H9 (cell line): Measurements from ENCODE around the gene CTBS. TPM values are rescaled to one million over a fixed set of nuclear protein-coding genes. Genes with fewer than 3 reads are reported as not detected.

Experiments
- DNase-seq: peaks from one replicate; pipeline ENCODE4 v3.0.0-alpha.2; 2017
- H2AFZ ChIP-seq: one replicate; pipeline ENCODE4 v1.6.1; 2013; ENCODE audit warnings: mild to moderate bottlenecking, low read length, control low read depth, moderate library complexity
- H2AK5ac ChIP-seq: 2 replicates; pipeline ENCODE4 v1.6.1; 2013; ENCODE audit warnings: low read length, control low read depth, mixed read lengths; ENCODE audit not compliant: insufficient read length
- H2BK120ac ChIP-seq: one replicate; pipeline ENCODE4 v1.6.1; 2013; ENCODE audit warnings: low read depth, mild to moderate bottlenecking, low read length, control low read depth, inconsistent platforms; ENCODE audit not compliant: poor library complexity, severe bottlenecking
- H2BK12ac ChIP-seq: 2 replicates; pipeline ENCODE4 v1.6.1; 2013; ENCODE audit warnings: low read length, control low read depth, mixed read lengths, low read depth; ENCODE audit not compliant: insufficient read length
- H2BK15ac ChIP-seq: 2 replicates; pipeline ENCODE4 v1.6.1; 2013; ENCODE audit warnings: low read depth, low read length, control low read depth
- H2BK20ac ChIP-seq: one replicate; pipeline ENCODE4 v1.6.1; 2013; ENCODE audit warnings: low read depth, mild to moderate bottlenecking, low read length, control low read depth, inconsistent platforms; ENCODE audit not compliant: poor library complexity, severe bottlenecking
- H2BK5ac ChIP-seq: 2 replicates; pipeline ENCODE4 v1.6.1; 2013; ENCODE audit warnings: low read length, control low read depth, mixed read lengths; ENCODE audit not compliant: insufficient read length
- H3K14ac ChIP-seq: 2 replicates; pipeline ENCODE4 v1.6.1; 2013; ENCODE audit warnings: low read length, control low read depth; ENCODE audit not compliant: insufficient read depth
- H3K18ac ChIP-seq: 2 replicates; pipeline ENCODE4 v1.6.1; 2013; ENCODE audit warnings: low read depth, mild to moderate bottlenecking, mixed read lengths, low read length, control low read depth; ENCODE audit not compliant: insufficient read length
- H3K23ac ChIP-seq: 2 replicates; pipeline ENCODE4 v1.6.1; 2013; ENCODE audit warnings: low read length, control low read depth, mixed read lengths, low read depth; ENCODE audit not compliant: insufficient read length
- H3K23me2 ChIP-seq: 2 replicates; pipeline ENCODE4 v1.6.1; 2013; ENCODE audit warnings: low read depth, mild to moderate bottlenecking, mixed read lengths, low read length, control low read depth; ENCODE audit not compliant: insufficient read length, poor library complexity, severe bottlenecking
- H3K27ac ChIP-seq: 2 replicates; pipeline ENCODE4 v1.5.1; 2013; ENCODE audit warnings: low read length, control low read depth, mixed read lengths, low read depth; ENCODE audit not compliant: insufficient read length
- H3K27me3 ChIP-seq: 2 replicates; pipeline ENCODE4 v1.6.1; 2013; ENCODE audit warnings: low read length, control low read depth, inconsistent platforms; ENCODE audit not compliant: insufficient read depth
- H3K4ac ChIP-seq: 2 replicates; pipeline ENCODE4 v1.6.1; 2013; ENCODE audit warnings: low read depth, mild to moderate bottlenecking, control low read depth, inconsistent platforms, low read length, moderate library complexity
- H3K4me1 ChIP-seq: 2 replicates; pipeline ENCODE4 v1.6.1; 2013; ENCODE audit warnings: low read length, control low read depth, inconsistent platforms; ENCODE audit not compliant: insufficient read depth
- H3K4me2 ChIP-seq: 2 replicates; pipeline ENCODE4 v1.6.1; 2013; ENCODE audit warnings: low read length, control low read depth, mixed read lengths; ENCODE audit not compliant: insufficient read length, insufficient read depth
- H3K56ac ChIP-seq: 2 replicates; pipeline ENCODE4 v1.6.1; 2013; ENCODE audit warnings: low read depth, mild to moderate bottlenecking, mixed read lengths, low read length, control low read depth; ENCODE audit not compliant: insufficient read length
- H3K79me1 ChIP-seq: 2 replicates; pipeline ENCODE4 v1.6.1; 2013; ENCODE audit warnings: low read depth, mild to moderate bottlenecking, moderate library complexity, low read length, control low read depth, inconsistent platforms; ENCODE audit not compliant: insufficient read depth, poor library complexity, severe bottlenecking
- H3K79me2 ChIP-seq: 2 replicates; pipeline ENCODE4 v1.6.1; 2013; ENCODE audit warnings: low read length, control low read depth, inconsistent platforms; ENCODE audit not compliant: insufficient read depth
- H3K9ac ChIP-seq: 2 replicates; pipeline ENCODE4 v1.6.1; 2013; ENCODE audit warnings: low read length, control low read depth, mixed read lengths; ENCODE audit not compliant: insufficient read length; ENCODE audit errors: extremely low read depth
- H3K9me3 ChIP-seq: one replicate; pipeline ENCODE4 v1.6.1; 2013; ENCODE audit warnings: low read depth, low read length, inconsistent platforms; ENCODE audit not compliant: control insufficient read depth
- H3T11ph ChIP-seq: one replicate; pipeline ENCODE4 v1.6.1; 2013; ENCODE audit warnings: mild to moderate bottlenecking, low read length, control low read depth, inconsistent platforms
- H4K20me1 ChIP-seq: one replicate; pipeline ENCODE4 v1.6.1; 2013; ENCODE audit not compliant: control insufficient read depth, insufficient read length, insufficient read depth
- H4K5ac ChIP-seq: 2 replicates; pipeline ENCODE4 v1.6.1; 2013; ENCODE audit warnings: low read depth, mild to moderate bottlenecking, mixed read lengths, low read length, control low read depth; ENCODE audit not compliant: insufficient read length
- H4K8ac ChIP-seq: replicated peaks from 2 replicates; pipeline ENCODE4 v1.6.1; 2013; ENCODE audit warnings: low read length, control low read depth, mixed read lengths, low read depth; ENCODE audit not compliant: insufficient read length
- H4K91ac ChIP-seq: 2 replicates; pipeline ENCODE4 v1.6.1; 2013; ENCODE audit warnings: low read depth, mild to moderate bottlenecking, moderate library complexity, mixed read lengths, low read length, control low read depth; ENCODE audit not compliant: insufficient read length
- H3K27ac Mint-ChIP-seq, 3 experiments: 2 replicates in 2 of 3; 3 replicates in 1 of 3; pipeline ENCODE4 v1.8.0; 2020 to 2021; ENCODE audit warnings: mixed read lengths in 3 of 3, mild to moderate bottlenecking in 1 of 3, moderate library complexity in 1 of 3
- H3K27me3 Mint-ChIP-seq: 2 replicates; pipeline ENCODE4 v1.8.0; 2021; ENCODE audit warnings: low read depth, mild to moderate bottlenecking, moderate library complexity, mixed read lengths
- H3K36me3 Mint-ChIP-seq, 3 experiments: 2 replicates in 2 of 3; 3 replicates in 1 of 3; pipeline ENCODE4 v1.8.0; 2020 to 2021; ENCODE audit warnings: low read depth in 3 of 3, mixed read lengths in 3 of 3; ENCODE audit not compliant: insufficient read depth in 1 of 3
- H3K4me1 Mint-ChIP-seq, 2 experiments: 2 replicates each; pipeline ENCODE4 v1.8.0; 2020; ENCODE audit warnings: mixed read lengths in 2 of 2
- H3K4me3 Mint-ChIP-seq, 2 experiments: 2 replicates in 1 of 2; 3 replicates in 1 of 2; pipeline ENCODE4 v1.8.0; 2020 to 2021; ENCODE audit warnings: mild to moderate bottlenecking in 2 of 2, mixed read lengths in 2 of 2, moderate library complexity in 1 of 2
- H3K9me3 Mint-ChIP-seq, 2 experiments: 2 replicates in 1 of 2; 3 replicates in 1 of 2; pipeline ENCODE4 v1.8.0; 2020; ENCODE audit warnings: mild to moderate bottlenecking in 2 of 2, mixed read lengths in 2 of 2, moderate library complexity in 1 of 2
- WGBS: extraction: QIAGEN DNeasy Blood & Tissue Kit; methylation state at CpG from one replicate; pipeline ENCODE4 v1.1.7; 2013; ENCODE audit warnings: missing lambda C conversion rate, low lambda C conversion rate, mixed read lengths; ENCODE audit not compliant: insufficient read length; ENCODE audit errors: extremely low coverage; 5-methylcytosine and 5-hydroxymethylcytosine counted together
- total RNA-seq: library from RNA; stranded (reverse); gene quantifications from 2 replicates; pipeline ENCODE4 v1.2.1, GENCODE V29; 2021
- TF ChIP-seq, protein P1 (sequence below): fragments of 200-600 bp; sonication (generic); conservative IDR thresholded peaks from 3 replicates; pipeline ENCODE4 v1.8.0; 2021; ENCODE audit warnings: antibody characterized with exemption, mild to moderate bottlenecking

Gene CTBS
- total RNA-seq, 1 experiment from 2014 or later: 2.8 TPM

DNA sequence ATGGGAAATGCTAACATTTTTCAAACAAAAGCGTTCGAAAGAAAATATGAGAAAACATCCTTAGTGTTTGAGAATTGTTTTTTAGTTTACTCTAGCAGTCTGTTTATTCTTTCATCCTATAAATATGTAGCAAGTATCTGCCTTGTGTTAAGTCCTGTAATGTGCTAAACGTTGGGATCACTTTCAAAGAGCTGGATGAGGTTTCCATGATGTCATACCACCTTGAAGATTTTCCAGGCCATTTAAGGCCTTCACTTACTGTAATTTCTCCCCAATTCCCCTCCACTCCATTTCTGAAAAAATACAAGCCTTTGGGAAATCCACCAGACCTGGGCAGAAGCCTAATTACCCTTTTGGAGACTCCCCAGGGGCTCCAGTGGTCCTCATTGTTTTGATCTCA is 24.2 kb upstream of the CTBS start:
- H3T11ph ChIP-seq: no peak overlapping the region
- Mint-ChIP-seq H3K27ac (no peak overlapping the region), H3K4me1 (peaks cover 11 to 13% of the 10 kb centered on the region in 2 experiments), H3K9me3 (peaks cover 0 to 2% of the 10 kb centered on the region in 2 experiments; a peak in 4 of 5 replicates), H3K4me3 (no peak overlapping the region), H3K36me3 (peaks cover 0 to 3% (median 0%) of the 10 kb centered on the region in 3 experiments; a peak in 1 of 7 replicates), H3K27me3 (no peaks in the 10 kb centered on the region; the same call in none of the 2 replicates)
- no peaks in the 10 kb centered on the region for H3K4me1 ChIP-seq
- no peak overlapping the region for H2AK5ac ChIP-seq
- H3K56ac ChIP-seq: no peak overlapping the region
- H4K8ac ChIP-seq: no peak overlapping the region
- no peak overlapping the region for H2BK15ac ChIP-seq
- H2BK12ac ChIP-seq: no peak overlapping the region
- no peak overlapping the region for H2BK120ac ChIP-seq
- no peaks in the 10 kb centered on the region for H3K9me3 ChIP-seq
- WGBS: no CpG with 5 or more reads among the region's 3 CpGs
- no peak overlapping the region for H4K91ac ChIP-seq
- H4K5ac ChIP-seq: no peak overlapping the region
- H3K4ac ChIP-seq: no peak overlapping the region
- no peak overlapping the region for H3K18ac ChIP-seq
- H2BK20ac ChIP-seq: no peak overlapping the region
- no peaks in the 10 kb centered on the region for H3K23me2 ChIP-seq
- H2AFZ ChIP-seq: no peak overlapping the region
- no peak overlapping the region for H3K14ac ChIP-seq
- H4K20me1 ChIP-seq: no peaks in the 10 kb centered on the region
- no peak overlapping the region for H3K4me2 ChIP-seq
- H3K27ac ChIP-seq: no peak overlapping the region
- H3K79me1 ChIP-seq: no peaks in the 10 kb centered on the region
- H3K27me3 ChIP-seq: no peaks in the 10 kb centered on the region; the same call in 1 of the 2 replicates
- H2BK5ac ChIP-seq: no peak overlapping the region
- no peaks in the 10 kb centered on the region for H3K79me2 ChIP-seq
- no peak for DNase-seq
- H3K23ac ChIP-seq: no peak overlapping the region
- H3K9ac ChIP-seq: no peak overlapping the region
- TF ChIP-seq, protein P1, sequence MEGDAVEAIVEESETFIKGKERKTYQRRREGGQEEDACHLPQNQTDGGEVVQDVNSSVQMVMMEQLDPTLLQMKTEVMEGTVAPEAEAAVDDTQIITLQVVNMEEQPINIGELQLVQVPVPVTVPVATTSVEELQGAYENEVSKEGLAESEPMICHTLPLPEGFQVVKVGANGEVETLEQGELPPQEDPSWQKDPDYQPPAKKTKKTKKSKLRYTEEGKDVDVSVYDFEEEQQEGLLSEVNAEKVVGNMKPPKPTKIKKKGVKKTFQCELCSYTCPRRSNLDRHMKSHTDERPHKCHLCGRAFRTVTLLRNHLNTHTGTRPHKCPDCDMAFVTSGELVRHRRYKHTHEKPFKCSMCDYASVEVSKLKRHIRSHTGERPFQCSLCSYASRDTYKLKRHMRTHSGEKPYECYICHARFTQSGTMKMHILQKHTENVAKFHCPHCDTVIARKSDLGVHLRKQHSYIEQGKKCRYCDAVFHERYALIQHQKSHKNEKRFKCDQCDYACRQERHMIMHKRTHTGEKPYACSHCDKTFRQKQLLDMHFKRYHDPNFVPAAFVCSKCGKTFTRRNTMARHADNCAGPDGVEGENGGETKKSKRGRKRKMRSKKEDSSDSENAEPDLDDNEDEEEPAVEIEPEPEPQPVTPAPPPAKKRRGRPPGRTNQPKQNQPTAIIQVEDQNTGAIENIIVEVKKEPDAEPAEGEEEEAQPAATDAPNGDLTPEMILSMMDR: no peak
